GM18498 (cell line): ENCODE results near the gene ABR.

Experiments used
- ATAC-seq: cut with Tn5 transposase; IDR thresholded peaks from one replicate; pipeline ENCODE4 v1.9.1; 2021; ENCODE audit warnings: mild to moderate bottlenecking, moderate library complexity; ENCODE audit not compliant: unreplicated experiment

ABR gene

DNA sequence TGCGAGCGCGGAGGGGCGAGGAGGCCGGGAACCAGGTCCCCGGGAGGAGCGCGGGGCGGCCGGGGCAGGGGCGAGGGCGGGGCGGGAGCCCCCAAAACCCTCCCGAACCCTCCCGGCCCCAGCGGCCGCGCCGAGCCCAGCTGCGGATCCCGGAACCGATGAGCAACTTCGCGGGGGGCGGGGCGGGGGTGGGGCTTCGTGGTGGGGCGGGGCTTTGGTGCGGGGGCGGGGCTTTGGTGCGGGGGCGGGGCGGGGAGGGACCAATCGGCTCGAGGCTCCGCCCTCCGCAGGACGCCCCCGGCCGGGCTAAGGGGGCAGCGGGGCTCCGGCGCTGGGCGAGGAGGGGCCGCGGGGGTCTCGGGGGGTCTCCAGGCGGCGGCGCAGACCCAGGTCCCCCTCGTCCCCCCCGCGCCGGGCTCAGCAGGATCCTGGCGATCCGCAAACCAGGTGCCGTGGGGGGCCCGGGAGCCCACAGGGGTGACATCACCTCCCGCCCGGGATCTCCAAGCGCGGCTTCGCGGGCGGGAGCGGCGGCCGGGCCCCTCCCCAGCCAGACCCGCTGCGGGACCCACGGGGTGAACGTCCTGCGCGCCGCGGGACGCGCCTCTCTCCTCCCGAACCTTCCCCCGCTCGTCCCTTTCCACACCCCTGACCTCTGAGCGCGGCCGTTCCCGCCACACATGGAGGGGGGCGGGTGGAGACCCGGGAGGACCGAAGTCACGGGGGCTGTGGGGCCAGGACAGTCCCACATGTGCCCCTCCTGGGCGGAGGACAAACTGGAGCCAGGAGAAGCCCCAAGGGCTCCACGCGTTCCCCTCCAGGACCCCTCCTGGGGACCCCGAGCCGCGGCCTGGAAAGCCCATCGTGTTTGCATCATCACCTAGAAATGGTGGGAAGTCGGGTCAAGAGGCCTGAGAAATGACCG lies at the start of gene ABR:
TSS of gene ABR (minus strand) at position 164 of the 925 bp plus-strand sequence. CDS start 254 bp downstream, outside the sequence.
- ATAC-seq, result no peak

DNA sequence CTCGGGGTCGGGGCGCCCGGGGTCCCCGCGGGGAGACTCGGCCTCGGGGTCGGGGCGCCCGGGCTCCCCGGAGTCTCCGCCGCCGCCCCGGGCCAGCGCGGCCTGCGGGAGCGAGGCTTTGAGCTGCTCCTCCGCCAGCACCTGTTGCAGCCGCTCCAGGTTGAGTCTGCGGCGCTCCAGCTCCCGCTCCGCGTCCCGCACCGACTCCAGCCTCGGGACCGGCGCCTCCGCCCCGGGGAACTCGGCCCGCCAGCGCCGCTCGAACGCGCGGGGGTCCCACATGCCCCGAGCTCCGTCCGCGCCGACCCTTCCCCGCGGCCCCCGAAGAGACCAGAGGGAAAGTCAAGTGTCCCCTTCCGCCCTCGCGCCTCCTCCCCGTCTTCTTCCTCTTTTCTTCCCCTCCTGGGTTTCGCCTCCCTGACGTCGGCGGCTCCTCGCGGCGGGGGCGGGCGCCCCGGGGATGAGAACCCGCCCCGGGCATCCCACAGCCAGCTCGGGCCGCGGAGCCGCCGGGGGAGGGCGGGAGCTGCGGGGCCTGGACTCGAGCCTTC lies 49.6 kb upstream of the ABR start:
- peak; percentile 56 for ATAC-seq

DNA sequence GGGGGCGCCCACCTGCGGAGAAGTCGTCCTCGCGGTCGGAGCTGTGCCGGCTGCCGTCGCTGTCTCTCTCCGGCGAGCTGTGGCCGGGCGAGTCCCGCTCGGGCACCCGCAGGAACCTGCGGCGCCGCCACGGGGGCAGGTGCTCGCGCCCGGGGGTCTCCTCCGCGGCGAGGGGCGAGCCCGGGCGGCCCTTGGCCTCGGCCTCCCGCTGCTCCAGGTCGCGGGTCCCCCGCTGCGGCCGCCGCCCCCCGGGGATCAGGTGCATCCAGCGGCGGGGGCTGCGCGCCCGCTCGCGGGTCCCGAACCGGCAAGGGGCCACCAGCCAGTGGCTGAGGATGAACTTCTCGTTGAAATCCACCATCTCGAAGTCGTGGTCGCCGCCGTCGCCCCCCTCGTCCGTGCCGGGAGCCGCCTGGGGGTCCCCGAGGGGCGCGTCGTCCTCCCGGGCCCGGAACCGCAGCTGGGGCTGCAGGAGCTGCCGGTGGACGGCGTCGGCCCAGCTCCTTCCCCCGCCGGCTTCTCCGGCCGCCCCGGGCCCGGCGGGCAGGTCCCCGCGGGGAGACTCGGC lies 49.1 kb upstream of the ABR start:
- ATAC-seq, result peak; percentile 22

DNA sequence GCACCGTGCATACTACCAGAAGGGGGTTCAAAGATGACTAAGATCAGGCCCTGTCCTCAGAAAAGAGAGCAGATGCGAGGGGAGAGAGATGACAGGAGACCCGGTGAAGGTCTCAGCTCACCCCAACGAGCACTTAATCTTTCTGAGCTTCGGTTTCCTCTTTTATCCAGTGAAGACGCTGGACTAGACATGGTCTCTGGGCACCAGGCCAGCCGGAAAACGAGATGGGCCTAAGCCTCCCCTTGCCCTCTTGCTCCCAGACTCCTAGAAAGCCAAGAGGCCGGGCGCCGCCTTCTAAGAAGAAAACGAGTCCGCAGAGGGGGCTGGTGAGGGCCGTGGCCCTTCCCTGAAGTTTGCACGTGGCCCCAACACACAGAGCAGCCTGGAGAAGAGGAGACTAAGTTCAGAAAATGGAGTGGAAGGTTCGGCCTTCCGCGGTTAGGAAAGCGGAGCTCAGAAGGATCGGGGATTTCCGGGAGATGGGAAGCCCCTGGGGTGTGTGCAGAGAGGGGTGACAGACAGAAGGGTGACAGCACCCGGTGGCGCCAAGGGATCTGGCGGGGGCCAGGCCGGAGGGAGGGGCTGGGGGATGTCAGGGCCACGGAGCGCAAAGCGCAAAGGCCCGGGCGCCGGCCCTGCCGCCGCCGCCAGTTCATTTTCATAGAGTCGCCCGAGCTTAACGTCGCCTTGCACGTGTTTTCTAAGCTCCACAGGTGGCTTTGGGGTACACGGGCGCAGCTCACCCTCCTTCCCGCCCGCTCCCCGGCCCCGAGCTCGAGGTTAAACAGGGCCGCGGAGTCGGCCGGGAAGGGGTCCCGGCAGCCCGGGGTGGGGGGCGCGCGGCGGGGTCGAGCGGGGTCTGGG lies 48.4 kb upstream of the ABR start:
- peak; percentile 42 for ATAC-seq

DNA sequence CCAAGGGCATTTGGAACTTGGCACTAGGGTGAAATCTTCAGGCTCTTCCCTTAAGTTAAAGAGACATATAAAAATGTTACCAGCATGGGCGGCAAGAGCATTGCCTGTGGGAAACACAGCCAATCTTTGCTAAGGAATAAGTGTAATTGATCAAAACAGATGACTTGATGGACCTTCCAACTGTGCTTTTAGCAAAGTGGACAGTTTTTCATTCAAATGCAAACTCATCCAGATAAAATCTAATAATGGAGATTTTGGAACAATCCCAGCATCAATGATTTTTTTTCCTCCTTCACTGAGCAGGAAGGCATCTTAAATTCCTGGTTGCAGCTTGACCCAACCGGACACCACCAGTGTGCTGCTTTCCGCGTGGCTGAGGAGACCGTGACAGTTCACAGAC lies 47.6 kb upstream of the ABR start:
- ATAC-seq, result no peak

DNA sequence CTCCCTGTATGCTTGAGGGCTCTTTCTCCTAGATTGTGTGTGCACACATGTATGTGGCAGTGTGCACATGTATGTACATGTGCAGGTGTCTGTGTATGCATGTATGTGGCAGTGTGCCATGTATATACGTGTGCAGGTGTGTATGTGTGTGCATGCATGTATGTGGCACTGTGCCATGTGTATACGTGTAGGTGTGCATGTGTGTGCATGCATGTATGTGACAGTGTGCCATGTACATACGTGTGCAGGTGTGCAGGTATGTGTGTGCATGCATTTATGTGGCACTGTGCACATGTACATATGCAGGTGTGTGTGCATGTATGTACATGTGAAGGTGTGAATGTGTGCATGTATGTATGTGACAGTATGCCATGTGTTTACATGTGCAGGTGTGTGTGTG lies 46.5 kb upstream of the ABR start:
- ATAC-seq, result no peak

DNA sequence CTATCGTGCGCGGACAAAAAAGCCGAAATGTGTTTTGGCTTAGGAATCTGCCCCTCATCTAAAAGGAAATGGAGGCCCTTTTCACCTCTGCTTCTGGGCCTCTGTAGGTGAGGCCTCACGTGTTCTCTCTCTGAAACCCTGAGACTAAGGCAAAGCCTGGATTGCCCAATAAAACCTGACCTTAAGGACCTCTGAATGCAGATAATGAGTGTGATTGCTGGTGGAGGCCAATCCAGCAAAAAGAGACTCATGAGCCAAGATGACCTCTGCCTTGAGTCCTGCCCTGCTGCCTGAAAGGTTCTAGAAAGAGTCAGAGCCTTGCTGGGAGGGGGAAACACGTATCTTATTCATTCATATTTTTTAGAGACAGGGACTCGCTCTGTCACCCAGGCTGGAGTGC lies 44.5 kb upstream of the ABR start:
- ATAC-seq, result no peak

DNA sequence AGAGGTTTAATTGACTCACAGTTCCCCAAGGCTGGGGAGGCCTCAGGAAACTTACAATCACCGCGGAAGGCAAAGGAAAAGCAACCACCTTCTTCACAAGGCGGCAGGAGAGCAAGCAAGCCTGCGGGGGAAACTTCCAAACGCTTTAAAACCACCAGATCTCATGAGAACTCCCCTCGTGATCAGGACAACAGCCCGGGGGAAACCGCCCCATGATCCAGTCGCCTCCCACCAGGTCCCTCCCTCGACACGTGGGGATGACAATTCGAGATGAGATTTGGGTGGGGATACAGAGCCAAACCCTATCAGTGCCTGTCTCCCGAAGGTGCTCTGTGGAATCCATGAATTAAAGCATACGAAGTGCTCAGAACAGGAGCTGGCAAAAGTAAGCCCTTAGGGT lies 43.9 kb upstream of the ABR start:
- no peak for ATAC-seq

DNA sequence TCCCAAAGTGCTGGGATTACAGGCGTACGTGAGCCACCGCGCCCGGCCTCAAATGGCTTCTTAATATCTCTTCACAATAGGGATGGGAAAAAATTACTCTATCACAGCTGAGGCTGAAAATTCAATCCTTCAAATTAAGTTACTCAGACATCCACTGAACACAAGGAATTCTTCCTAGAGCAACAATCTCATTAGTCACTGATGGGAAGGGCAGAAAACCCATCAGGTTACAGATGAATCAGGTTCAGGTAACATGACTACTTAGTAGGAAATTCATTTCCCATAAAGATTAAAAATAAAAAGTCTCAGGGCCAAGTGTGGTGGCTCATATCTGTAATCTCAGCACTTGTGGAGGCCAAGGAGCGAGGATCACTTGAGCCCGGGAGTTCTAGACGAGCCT lies 42.5 kb upstream of the ABR start:
- ATAC-seq, result no peak

DNA sequence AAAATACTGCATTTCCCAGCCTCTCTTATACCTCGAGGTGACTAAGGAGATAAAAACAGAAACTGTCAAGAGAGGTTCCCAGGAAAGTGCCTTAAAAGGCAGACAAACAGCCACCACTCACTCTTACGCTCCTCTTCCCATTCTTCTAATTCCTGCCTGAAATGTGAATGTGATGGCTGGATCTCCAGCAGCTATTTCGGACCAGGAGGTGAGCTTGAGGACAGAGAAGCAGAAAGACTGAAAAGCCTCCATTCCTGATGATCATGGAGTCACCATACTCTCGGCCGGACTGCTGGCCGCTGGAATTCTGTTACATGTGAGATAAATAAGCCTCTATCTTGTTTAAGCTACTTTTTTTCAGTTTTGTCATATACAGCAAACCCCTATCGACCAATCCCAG lies 41.4 kb upstream of the ABR start:
- ATAC-seq, result no peak

DNA sequence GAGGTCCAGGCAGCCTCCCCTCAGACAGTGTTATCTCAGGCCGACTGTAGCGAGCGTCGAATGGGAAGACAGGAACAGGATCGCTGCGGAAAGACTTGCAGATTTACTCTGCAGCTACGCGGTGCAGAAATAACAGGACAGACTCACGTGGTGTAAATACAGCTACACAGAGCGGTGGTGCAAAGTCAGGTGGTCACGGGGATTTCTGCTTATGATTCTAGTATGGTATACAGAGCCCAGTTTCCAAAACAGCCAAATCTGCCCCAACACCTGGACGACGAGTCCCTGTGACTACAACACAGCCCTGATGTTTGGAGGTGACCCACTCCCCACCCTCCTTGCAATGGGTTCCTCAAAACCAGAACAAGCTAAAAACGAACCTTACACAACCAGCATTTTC lies 40.6 kb upstream of the ABR start:
- ATAC-seq, result no peak

DNA sequence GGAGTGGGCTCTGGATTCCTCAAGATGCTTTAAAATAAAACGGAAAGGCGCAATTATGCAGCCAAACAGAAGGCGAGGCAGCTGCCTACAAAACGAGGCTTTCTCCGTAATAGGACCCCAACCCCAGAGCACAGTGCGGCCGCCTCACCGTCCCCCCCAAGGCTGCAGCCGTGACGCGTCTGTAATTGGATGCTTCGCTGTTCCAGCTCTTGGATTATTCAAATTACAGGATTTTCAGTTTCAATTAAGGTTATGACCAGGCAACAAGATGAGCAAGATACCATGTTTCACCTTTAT lies 37.3 kb upstream of the ABR start:
- ATAC-seq, result no peak

DNA sequence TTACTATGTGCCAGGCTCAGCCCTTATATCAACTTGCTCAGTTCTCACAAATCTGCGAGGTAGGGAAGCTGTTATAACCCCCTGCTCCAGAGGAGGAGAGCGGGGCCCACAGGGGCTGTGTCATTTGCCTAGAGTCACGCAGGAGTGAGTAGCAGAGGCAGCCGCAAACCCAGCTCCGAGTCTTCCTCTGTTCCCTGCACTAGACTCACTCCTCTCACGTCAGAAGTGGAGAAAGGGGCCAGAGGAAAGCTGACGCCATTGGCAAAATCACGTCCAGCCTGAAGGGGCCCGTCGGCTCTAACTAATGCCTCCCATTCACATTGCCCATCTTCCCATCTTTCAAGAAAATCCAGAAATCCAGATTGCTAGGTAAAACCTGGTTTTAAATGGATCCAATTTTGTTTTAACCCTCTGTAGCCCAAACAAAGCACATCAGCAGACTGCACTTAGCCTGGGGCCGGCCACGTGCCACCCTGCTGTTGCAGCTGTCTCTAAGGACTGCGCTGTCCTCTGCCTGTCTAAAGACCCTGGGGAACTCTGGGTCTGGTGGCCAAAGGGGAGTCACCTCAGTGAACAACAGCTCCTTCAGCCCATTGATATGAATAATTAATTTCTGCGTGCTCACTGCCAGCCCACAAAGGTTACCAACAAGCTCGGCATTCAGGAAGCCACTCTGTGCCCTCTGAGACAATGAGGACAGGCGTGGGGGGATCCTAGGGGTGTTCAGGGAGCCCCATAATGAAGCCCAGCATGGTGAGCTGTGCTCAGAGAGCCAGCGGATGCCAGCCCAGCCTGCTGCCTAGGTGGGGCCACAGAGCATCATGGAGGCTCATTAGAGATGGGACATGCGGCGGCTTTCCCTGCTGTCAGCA lies 36.7 kb upstream of the ABR start:
- ATAC-seq, result no peak

DNA sequence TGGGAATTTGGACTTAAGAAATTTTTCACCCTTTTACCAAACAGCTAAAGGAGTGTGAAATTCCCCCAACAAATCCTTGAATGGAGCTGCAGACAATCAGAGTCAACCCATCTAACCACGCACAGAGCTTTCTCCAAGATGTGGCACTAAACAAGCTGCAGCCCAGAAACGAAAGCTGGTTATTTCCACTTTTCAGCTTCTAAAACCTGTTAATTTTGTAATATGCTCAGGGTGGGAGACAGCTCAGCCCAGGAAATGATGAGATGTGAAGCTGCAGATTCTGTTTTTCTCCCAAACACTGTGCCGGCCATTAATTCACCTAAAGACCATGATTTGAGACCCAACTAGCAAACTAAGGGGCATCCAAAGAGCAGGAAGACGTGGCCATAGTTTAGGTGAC lies 33.2 kb upstream of the ABR start:
- ATAC-seq, result no peak

DNA sequence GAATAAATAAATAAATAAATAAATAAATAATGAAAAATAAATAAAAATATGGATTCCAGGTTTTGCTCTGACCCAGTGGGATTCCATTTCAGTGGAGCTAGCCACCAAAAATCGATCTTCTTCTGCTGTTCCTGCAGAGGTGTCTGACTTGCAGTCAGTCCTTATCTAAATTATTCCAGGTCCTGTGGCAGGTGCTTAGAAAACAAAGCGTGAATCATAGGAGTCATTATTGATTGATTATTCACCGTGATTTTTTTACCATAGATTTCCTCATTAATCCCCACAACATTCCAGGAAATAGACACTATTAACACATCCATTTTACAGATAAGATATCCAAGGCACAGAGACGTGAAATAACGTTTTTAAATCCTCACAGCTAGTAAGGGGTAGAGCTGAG lies 31.5 kb upstream of the ABR start:
- ATAC-seq, result no peak

DNA sequence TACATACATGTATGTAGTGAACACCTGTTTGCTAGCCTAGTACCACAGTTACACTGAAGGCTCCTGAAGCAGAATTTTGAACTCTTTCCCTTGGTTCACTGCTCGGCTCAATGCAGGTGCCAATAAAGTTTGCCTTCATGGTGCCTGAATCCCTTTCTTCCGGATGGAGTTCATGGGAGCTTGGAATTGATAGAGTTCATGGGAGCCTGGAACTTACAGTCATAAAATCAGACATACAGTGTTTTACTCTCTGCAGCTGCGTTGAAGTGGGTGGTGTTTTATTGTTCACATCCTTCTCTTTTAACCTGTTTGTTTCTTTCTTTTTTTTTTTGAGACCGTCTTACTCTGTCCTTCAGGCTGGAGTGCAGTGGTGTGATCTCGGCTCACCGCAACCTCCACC lies 29.2 kb upstream of the ABR start:
- ATAC-seq, result no peak

DNA sequence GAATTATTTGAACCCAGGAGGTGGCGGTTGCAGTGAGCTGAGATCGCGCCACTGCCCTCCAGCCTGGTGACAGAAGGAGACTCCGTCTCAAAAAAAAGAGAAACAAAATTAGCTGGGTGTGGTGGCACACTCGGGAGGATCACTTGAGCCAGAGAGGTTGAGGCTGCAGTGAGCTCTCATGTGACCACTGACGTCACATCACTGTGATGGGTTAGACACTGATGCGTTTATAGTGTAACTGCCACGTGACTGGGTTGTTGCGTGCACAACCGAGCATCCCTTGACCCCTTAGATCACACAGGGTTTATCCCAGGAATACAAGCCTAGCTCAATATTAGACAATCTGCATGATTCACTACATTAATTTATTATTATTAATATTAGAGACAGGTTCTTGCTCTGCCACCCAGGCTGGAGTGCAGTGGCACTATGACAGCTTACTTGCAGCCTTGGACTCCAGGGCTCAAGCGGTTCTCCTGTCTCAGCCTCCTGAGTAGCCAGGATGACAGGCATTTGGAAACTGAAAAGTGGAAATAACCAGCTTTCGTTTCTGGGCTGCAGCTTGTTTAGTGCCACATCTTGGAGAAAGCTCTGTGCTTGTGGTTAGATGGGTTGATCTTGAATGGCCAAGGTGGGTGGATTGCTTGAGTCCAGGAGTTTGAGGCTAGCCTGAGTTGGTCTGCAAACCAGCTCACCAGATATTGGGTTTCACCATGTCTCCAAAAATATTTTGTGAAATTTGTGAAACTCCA lies 26.4 kb upstream of the ABR start:
- no peak for ATAC-seq

DNA sequence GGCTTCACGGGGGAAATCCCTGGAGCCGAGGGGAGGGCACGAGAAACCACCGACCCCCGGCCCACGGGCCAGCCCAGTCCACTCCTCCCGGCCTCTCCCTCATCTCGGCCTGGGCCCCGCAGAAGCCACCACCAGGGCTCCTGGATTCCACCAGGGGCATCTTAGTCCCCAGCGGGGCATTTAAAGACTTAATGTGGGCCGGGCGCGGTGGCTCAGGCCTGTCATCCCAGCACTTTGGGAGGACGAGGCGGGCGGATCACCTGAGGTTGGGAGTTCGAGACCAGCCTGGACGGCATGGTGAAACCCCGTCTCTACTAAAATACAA lies 24.1 kb upstream of the ABR start:
- ATAC-seq, result no peak

DNA sequence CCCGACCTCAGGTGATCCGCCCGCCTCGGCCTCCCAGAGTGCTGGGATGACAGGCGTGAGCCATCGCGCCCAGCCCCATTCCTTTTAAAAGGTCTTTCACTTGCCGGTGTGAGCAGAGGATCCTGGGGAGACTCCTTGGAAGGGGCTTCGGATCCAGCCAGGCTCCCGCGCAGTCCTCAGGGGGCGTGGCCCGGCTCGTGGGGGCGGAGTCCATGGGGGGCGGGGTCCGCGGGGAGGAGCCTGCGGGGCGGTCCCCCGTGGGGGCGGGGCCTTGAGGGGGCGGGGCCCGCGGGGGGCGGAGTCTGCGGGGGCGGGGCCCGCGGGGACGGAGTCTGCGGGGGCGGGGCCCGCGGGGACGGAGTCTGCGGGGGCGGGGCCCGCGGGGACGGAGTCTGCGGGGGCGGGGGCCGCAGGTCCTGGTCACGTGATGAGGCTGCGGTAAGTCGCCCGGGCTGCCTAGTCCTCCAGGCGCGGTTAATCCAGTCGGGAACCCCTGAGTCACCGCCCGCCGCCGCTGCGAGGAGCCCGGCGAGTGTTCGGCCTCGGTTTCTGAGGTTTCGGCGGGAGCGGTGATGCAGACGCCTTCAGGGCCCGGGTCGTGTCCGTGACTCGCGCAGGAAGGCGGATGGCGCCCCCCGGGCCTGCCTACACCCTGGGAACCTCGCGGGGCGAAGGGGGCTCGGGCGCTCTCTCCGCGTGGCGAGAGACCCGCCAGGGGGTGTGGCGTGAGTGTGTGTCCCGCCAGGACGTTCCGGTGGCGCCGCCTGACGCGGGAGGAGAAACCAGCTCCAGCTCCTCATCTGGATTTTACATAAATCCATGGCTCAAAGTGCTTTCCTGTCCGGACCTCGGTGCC lies 23.6 kb upstream of the ABR start:
- no peak for ATAC-seq
